GM12874 (cell line): ENCODE results near the gene LSAMP.

ENCODE experiments used
- TF ChIP-seq, protein P1 (sequence below): IDR thresholded peaks from 2 replicates; pipeline ENCODE4 v1.5.1; 2011; ENCODE audit warnings: low read depth, mild to moderate bottlenecking, control low read depth, low read length, moderate library complexity; ENCODE audit not compliant: insufficient read depth

The LSAMP gene

DNA sequence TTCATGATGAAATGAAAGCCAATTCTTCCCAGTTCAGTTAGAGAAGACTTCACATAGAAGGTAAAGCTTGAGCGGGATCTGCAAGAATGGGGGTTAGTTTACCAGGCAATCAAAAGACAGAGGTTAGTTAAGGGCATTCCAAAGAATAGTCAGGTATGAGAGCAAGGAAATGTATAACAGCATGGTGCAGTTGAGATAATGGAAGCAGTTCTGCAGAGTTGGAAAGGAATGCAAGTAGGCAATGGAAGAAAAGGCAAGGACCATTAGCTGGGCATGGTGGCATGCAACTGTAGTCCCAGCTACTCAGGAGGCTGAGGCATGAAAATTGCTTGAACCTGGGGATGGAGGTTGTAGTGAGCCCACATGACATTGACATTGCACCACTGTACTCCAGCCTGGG, 55.0 kb downstream of the LSAMP start:
- TF ChIP-seq, protein P1, sequence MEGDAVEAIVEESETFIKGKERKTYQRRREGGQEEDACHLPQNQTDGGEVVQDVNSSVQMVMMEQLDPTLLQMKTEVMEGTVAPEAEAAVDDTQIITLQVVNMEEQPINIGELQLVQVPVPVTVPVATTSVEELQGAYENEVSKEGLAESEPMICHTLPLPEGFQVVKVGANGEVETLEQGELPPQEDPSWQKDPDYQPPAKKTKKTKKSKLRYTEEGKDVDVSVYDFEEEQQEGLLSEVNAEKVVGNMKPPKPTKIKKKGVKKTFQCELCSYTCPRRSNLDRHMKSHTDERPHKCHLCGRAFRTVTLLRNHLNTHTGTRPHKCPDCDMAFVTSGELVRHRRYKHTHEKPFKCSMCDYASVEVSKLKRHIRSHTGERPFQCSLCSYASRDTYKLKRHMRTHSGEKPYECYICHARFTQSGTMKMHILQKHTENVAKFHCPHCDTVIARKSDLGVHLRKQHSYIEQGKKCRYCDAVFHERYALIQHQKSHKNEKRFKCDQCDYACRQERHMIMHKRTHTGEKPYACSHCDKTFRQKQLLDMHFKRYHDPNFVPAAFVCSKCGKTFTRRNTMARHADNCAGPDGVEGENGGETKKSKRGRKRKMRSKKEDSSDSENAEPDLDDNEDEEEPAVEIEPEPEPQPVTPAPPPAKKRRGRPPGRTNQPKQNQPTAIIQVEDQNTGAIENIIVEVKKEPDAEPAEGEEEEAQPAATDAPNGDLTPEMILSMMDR = no peak

DNA sequence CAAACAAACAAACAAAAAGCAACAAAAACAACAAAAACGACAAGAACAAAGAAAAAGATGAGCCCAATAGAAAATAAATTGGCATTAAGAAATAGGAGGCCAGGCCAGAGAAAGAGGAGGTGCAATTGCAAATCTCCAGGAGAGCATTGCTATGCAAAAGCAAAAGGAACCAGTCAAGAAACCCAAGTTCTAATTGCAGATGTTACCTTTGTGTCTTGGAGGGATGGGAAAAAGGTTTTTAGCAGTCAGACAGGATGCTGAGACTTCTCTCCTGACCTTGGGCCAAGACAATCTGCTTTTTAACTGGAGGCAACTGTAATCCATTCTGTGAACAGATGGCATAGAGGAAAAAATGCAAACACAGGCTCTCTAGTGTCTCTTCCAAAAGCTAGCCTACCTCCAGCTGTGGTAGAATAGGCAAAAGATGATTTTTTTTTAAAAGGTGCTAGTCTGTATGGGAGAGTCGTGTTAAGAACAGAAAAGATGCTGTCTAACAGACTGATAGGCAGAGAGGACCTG, 56.4 kb downstream of the LSAMP start:
- TF ChIP-seq, protein P1 = no peak

DNA sequence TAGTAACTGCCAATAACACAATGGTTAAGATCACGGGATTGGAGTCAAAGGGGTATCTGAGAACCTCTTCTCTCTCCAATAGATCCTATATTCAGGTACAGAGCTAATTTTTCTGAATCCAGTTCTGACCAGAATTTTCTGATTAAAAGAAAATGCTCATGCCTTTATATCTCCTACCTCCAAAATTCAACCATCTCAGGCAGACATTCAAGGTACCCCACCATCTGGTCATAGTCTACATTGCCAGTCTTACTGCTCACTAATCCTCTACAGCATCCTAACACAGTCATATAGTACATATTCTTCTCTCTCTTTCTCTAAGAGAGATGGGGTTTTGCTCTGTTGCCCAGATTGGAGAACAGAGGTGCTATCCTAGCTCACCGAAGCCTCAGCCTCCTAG, 59.1 kb downstream of the LSAMP start:
- TF ChIP-seq, protein P1 = no peak

DNA sequence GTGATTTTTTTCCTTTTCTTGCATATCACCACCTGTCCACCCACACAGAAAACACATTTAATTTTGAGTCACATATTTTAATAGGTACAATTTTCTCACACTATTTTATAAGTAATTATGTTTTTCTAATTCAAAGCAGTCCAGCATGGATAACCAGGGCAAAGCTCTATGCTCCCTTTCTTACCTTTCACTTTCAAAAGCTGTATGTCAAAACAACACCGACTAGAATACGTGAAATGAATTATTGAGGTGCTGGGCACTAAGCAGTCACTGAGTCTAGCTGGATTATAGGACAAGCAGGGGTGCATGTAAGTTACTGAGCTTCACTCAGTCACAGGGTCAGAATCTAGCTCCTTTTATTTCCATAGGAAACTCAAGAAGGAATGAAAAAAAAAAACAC, 60.6 kb downstream of the LSAMP start:
- TF ChIP-seq, protein P1 = no peak

DNA sequence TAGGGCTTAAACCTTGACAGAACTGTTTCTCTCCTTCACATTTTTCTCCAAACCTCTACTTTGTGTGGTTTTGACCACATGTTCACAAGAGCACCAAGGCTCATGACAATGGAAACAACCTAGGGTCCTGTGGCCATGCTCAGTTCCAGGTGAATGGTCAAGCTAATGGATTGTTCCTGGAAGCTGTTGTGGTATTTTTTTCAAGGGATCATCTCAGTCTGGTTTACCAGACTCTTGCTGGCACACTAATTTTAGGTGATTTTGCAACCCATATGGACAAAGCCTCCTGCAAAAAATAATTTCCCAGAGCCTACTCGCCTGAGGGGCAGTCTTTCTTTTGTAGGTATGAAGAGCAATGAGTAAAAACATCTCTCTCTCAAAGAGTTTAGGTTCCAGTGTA, 67.2 kb downstream of the LSAMP start:
- TF ChIP-seq, protein P1 = no peak

DNA sequence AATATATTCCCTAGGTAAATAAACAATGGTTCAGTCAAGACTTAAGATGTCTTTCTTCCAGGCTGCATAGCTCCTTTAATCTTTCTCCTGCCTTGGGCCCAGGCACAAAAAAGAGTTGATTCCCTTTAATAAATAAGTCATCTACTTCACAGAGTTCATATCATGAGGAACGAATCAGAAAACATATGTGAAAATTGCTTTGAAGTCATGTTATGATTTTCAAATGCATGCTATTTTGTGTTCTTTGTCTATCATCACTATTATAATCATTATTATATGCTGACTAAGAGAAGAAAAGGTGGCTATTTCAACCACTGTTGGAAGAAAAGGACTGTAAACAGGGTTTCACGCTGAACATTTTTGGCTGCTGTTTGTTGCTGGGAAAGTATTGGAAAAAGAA, 70.4 kb downstream of the LSAMP start:
- TF ChIP-seq, protein P1 = no peak

DNA sequence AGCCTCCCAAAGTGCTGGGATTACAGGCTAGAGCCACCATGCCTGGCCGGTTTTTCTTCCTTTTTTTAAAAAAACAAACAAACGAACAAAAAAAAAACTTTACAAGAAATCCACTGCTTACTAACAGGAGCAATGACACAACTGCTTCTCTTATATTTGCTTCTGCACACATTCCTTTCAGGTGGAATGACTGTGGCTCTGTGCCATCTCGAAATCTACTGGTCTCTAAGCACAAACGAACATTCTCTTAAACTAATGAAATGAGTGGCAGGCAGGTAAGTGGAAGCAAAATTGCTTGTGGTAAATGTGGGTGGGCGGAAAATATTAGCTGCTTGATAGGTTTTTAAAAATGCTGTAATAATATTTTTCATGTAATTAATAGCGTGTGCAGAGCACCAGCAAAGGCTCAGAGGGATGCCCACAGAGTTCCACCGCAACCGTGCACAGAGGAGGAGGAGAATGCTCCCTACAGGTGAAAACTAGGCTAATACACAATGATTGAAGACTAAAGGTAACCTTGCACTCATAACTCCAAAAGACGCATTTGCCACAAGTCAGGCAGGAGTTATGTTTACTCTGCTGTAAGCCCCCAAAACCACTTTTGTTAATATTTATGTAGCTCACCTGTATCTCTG, 77.4 kb downstream of the LSAMP start:
- TF ChIP-seq, protein P1 = no peak
